Astrocyte (in vitro differentiated cells and primary cell): Measurements from ENCODE around the gene C1orf198. TPM values are rescaled to one million over a fixed set of nuclear protein-coding genes. Genes with fewer than 3 reads are reported as not detected.

Source experiments
- DNase-seq: peaks from one replicate; pipeline ENCODE4 v3.0.0-alpha.2; 2010; ENCODE audit warnings: low read depth
- FAIRE-seq: peaks from 2 replicates; lab custom pipeline; 2011; peaks lifted over from hg19 to GRCh38; lab: Jason Lieb, UNC
- H2AFZ ChIP-seq: 2 replicates; pipeline ENCODE4 v1.6.0; 2012; ENCODE audit warnings: low read depth, low read length, inconsistent platforms
- H3K27ac ChIP-seq: 2 replicates; pipeline ENCODE4 v1.5.1; 2011; ENCODE audit warnings: low read depth, low read length, inconsistent platforms
- H3K27me3 ChIP-seq: 2 replicates; pipeline ENCODE4 v1.6.0; 2011; ENCODE audit warnings: low read length, inconsistent platforms; ENCODE audit not compliant: insufficient read depth
- H3K36me3 ChIP-seq: 2 replicates; pipeline ENCODE4 v1.5.1; 2011; ENCODE audit warnings: low read length, inconsistent platforms; ENCODE audit not compliant: insufficient read depth
- H3K4me1 ChIP-seq: 2 replicates; pipeline ENCODE4 v1.5.1; 2011; ENCODE audit warnings: low read length, inconsistent platforms; ENCODE audit not compliant: insufficient read depth
- H3K4me2 ChIP-seq: 2 replicates; pipeline ENCODE4 v1.6.0; 2012; ENCODE audit warnings: low read length, inconsistent platforms
- H3K4me3 ChIP-seq: 2 replicates; pipeline ENCODE4 v1.5.1; 2011; ENCODE audit warnings: low read depth, mild to moderate bottlenecking, low read length, inconsistent platforms; ENCODE audit not compliant: insufficient read depth
- H3K79me2 ChIP-seq: 2 replicates; pipeline ENCODE4 v1.6.0; 2012; ENCODE audit warnings: mild to moderate bottlenecking, low read length, inconsistent platforms; ENCODE audit not compliant: insufficient read depth
- H3K9ac ChIP-seq: 2 replicates; pipeline ENCODE4 v1.6.0; 2012; ENCODE audit warnings: mild to moderate bottlenecking, low read length, inconsistent platforms
- H3K9me3 ChIP-seq: 2 replicates; pipeline ENCODE4 v1.5.1; 2012; ENCODE audit warnings: low read depth, mild to moderate bottlenecking, low read length, inconsistent platforms; ENCODE audit not compliant: insufficient read depth
- H4K20me1 ChIP-seq: 2 replicates; pipeline ENCODE4 v1.6.0; 2012; ENCODE audit warnings: low read length, inconsistent platforms; ENCODE audit not compliant: insufficient read depth
- H3K27ac Mint-ChIP-seq: one replicate; pipeline ENCODE4 v1.8.0; 2021; ENCODE audit warnings: mild to moderate bottlenecking, mixed read lengths; ENCODE audit not compliant: unreplicated experiment
- H3K27me3 Mint-ChIP-seq: one replicate; pipeline ENCODE4 v1.8.0; 2021; ENCODE audit warnings: low read depth, mixed read lengths; ENCODE audit not compliant: unreplicated experiment
- H3K36me3 Mint-ChIP-seq: one replicate; pipeline ENCODE4 v1.8.0; 2021; ENCODE audit warnings: low read depth, mixed read lengths; ENCODE audit not compliant: unreplicated experiment
- H3K4me1 Mint-ChIP-seq: one replicate; pipeline ENCODE4 v1.8.0; 2021; ENCODE audit warnings: low read depth, mixed read lengths; ENCODE audit not compliant: unreplicated experiment
- H3K4me3 Mint-ChIP-seq: one replicate; pipeline ENCODE4 v1.8.0; 2021; ENCODE audit warnings: mild to moderate bottlenecking, moderate library complexity, mixed read lengths; ENCODE audit not compliant: unreplicated experiment
- H3K9me3 Mint-ChIP-seq: one replicate; pipeline ENCODE4 v1.8.0; 2021; ENCODE audit warnings: mild to moderate bottlenecking, mixed read lengths; ENCODE audit not compliant: unreplicated experiment
- CTCF ChIP-seq: IDR thresholded peaks from 2 replicates; pipeline ENCODE4 v1.5.1; 2011; ENCODE audit warnings: low read depth, mild to moderate bottlenecking, inconsistent platforms, low read length, moderate library complexity; ENCODE audit not compliant: insufficient read depth
- EZH2 ChIP-seq: IDR thresholded peaks from 2 replicates; pipeline ENCODE4 v1.6.1; 2012; ENCODE audit warnings: mild to moderate bottlenecking, low read length, inconsistent platforms; ENCODE audit not compliant: insufficient read depth
- total RNA-seq: library from RNA; stranded (reverse); gene quantifications from 2 replicates; pipeline ENCODE4 v1.2.1, GENCODE V29; 2021

C1orf198 gene
- total RNA-seq, 1 donor from 2014 or later: 102 TPM

DNA sequence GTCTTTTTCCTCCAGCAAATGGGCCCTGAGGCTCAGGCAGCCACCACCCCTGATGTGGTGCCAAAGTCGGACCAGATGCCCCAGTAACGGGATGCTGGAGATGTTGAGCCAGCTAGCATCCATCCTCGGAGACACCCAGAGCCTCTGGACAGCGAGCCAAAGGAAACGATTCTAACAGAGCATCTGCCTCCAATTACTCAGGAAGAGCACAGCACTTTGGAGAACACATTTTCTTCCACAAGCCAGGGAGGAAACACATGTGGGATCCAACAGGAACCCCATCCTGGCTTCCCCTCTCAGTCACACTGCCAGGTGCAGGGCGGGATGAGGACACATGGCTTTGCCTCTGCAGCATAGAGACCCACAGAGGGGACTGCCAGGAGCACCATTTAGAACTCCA is 44.9 kb downstream of the C1orf198 start:
- DNase-seq: no peak
- H3K9me3 Mint-ChIP-seq: peaks cover 6% of the 10 kb centered on the region

GRCh38 chr1:230822092-230822581 is 46.2 kb downstream of the C1orf198 start:
- Mint-ChIP-seq H3K4me1 (peaks cover 12% of the 10 kb centered on the region), H3K27me3 (no peaks in the 10 kb centered on the region)

More for the DNA sequence above, 44.9 kb downstream of the C1orf198 start:
- Mint-ChIP-seq H3K36me3 (peaks cover 17% of the 10 kb centered on the region), H3K27me3 (no peaks in the 10 kb centered on the region), H3K4me1 (peaks cover 22% of the 10 kb centered on the region), H3K4me3 (no peak overlapping the region), H3K27ac (no peak overlapping the region)
- no peak overlapping the region for H3K9ac ChIP-seq
- H3K4me2 ChIP-seq: no peak overlapping the region
- no peak overlapping the region for H3K4me3 ChIP-seq
- no peak overlapping the region for H3K27ac ChIP-seq
- no peaks in the 10 kb centered on the region for H3K27me3 ChIP-seq
- H3K4me1 ChIP-seq: peaks cover 25% of the 10 kb centered on the region
- no peak for FAIRE-seq
- H3K36me3 ChIP-seq: no peaks in the 10 kb centered on the region
- no peaks in the 10 kb centered on the region for H4K20me1 ChIP-seq
- no peak for TF ChIP-seq EZH2
- TF ChIP-seq CTCF: no peak
- no peaks in the 10 kb centered on the region for H3K79me2 ChIP-seq
- H2AFZ ChIP-seq: no peak overlapping the region
- H3K9me3 ChIP-seq: no peaks in the 10 kb centered on the region

More at GRCh38 chr1:230822092-230822581, 46.2 kb downstream of the C1orf198 start:
- no peak overlapping the region for H3K4me2 ChIP-seq
- no peaks in the 10 kb centered on the region for H3K36me3 ChIP-seq
- H3K4me3 ChIP-seq: no peak overlapping the region
- TF ChIP-seq EZH2 (no peak), CTCF (no peak)
- H3K79me2 ChIP-seq: no peaks in the 10 kb centered on the region
- Mint-ChIP-seq H3K9me3 (peaks cover 6% of the 10 kb centered on the region), H3K36me3 (peaks cover 12% of the 10 kb centered on the region), H3K4me3 (no peak overlapping the region), H3K27ac (no peak overlapping the region)
- no peak overlapping the region for H2AFZ ChIP-seq
- no peak for DNase-seq
- H3K9ac ChIP-seq: no peak overlapping the region
- H3K27me3 ChIP-seq: no peaks in the 10 kb centered on the region
- FAIRE-seq: no peak
- H4K20me1 ChIP-seq: no peaks in the 10 kb centered on the region
- peaks cover 18% of the 10 kb centered on the region for H3K4me1 ChIP-seq
- H3K27ac ChIP-seq: no peak overlapping the region
- H3K9me3 ChIP-seq: no peaks in the 10 kb centered on the region
